Stimulated activated CD4-positive, alpha-beta T cell treated with anti-CD3 and anti-CD28 coated beads, Interleukin-1b, Interleukin-23, amount 100 ng/mL, for 48 hours (primary cell): ENCODE measurements around the gene LEMD2.

Experiments
- DNase-seq: peaks from one replicate; pipeline ENCODE4 v3.0.0-alpha.2; 2020

Gene LEMD2

DNA sequence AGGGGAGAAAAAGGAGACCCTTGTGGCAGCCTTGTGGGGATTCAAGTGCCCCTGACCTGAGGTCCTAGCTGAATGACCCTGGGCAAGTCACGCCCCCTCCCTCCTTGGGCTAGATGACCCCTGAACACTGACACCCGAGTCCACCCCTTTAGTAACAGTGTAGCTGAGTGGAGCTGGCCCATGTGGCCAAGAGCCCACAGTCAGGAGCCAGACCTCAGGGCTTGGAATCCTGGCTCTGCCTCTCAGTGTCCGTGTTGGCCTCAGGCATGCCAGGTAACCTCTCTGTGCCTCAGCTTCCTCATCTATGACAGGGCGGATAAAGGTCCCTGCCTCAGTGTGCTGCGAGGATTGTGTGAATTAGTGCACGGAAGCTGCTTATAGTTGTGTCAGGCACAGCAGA, 56.5 kb downstream of the LEMD2 start:
- DNase-seq = no peak

DNA sequence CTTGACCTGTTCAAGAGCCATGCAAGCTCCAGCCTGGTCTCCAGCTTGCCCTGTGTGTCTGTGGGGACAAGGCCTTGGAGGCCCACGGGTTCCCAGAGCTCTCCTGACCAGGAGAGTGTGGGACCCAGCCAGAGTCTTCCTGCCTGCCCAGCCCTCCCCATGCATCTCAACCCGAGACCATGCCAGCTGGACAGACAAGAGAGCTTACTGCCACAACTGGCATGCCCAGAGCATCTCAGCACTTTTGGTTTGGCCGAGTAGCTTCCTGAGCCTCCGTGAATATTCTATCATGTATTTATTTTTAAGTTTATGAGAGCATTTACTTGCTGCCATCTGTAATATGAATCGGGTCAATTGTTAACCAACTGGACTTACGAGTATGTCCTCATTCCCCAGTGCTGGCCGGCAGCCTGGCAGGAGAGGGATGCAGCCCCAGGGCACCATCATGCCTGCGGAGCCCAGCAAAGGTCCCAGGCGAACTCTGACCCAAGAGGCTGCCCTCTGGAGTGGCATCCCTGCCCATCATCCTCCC, 57.1 kb downstream of the LEMD2 start:
- DNase-seq = no peak

- DNase-seq = no peak
Observed at GRCh38 chr6:33731035-33731434, 57.9 kb downstream of the LEMD2 start.

GRCh38 chr6:33730611-33731010, 58.3 kb downstream of the LEMD2 start:
- DNase-seq = no peak

DNA sequence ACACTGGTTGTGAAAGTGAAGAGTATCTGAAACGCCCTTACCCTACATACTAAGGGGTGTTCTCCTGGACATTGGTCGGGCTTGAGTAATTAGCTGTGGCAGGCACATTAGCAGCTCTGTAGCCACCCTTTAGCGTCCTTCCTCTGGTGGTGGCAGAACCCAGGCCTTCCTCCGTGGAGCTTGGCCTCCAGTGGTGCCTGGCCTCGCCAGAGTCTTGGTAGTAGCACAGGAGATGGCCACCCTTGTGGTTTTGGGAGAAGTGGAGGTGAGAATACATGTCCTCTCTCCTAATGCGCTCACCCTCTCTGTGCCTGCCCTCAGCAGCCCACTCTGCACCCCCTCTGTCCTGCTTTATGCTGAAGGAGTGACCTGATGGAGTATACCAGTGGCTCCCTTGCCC, 59.9 kb downstream of the LEMD2 start:
- DNase-seq = no peak

- no peak for DNase-seq
Observed at GRCh38 chr6:33728438-33728837, 60.5 kb downstream of the LEMD2 start.

DNA sequence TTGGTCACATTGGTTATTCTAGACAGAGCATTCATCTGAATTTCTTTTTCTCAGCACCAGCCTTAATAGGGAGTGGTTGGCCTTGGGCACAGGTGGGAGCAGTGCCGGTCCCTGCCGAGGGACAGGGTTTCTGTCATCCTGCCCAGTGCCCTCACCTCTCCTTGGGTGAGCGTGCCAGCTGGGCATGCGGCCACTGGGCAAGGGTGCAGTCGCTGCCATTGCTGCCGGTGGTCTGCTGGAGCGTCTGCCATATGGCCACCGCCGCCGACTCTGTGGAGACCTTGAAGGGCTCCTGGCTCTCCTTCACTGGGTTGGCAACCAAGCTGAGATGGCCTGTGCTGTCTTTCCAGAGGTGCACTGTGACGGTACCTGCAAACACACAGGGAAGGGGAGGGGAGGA, 61.0 kb downstream of the LEMD2 start:
- DNase-seq = no peak

- DNase-seq = no peak
Observed at GRCh38 chr6:33727126-33727525, 61.8 kb downstream of the LEMD2 start.

GRCh38 chr6:33726696-33727095, 62.2 kb downstream of the LEMD2 start:
- no peak for DNase-seq

GRCh38 chr6:33725891-33726673, 62.8 kb downstream of the LEMD2 start:
- no peak for DNase-seq

GRCh38 chr6:33725222-33725621, 63.7 kb downstream of the LEMD2 start:
- DNase-seq = no peak

DNA sequence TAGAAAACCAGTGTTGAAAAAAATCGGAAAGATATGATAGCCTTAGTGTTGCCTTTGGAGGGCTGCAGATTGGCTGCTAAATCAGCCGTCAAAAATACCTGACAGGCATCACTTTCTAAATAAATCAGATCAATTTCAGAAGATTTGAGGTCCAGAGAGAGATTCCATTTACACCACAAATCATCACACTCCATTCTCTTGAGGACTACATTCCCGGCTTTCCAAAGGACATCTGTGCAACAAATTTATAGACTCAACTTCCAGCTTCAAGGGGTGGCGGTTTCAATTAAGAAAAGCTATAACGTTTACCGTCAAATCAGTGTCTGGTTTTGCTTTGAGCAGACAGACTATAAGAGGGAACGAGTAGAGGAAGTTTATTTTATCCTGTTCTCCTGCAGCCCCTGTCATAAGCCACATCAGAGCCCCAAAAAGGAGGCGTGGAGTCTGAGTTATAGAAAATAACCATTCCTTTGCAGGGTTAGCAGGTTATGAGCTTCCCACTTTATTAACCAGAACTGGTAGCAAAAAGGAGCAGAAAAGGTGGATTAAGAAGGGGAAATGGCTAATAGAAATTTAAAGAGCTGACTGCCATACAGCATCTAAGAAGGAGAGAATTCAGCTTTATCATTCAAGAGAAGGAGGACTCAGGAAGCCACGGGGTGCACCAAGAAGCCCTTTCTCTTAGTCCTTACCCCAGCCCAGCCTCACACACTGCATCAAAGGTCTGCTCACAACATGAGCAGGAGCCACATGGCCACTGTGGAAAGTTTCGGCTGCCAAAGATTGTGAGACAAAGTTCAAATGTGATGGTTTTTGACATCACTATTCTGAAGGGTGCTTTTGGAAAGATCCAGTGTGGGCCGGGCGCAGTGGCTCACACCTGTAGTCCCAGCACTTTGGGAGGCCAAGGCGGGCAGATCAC, 64.6 kb downstream of the LEMD2 start:
- no peak for DNase-seq

- DNase-seq = no peak
Observed at GRCh38 chr6:33723371-33724085, 65.4 kb downstream of the LEMD2 start.

GRCh38 chr6:33722103-33722623, 66.8 kb downstream of the LEMD2 start:
- no peak for DNase-seq

DNA sequence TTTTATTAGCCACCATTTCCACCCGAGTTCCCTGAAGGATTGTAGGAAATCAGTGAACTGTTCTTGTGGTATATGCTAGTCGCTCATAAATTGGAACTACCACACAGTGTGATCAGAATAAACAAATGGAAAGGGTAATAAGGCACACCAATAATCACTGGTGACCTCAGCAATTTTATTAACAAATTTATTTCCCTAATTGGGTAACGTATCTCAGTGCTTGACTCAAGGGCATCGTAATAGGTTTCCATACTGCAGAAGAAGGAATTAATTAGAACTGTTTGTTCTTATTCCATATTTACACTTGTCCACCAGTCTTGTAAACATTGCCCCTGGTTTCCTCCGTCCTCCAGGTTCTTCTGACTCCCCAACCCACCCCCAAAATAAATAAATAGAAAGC, 67.4 kb downstream of the LEMD2 start:
- DNase-seq = no peak
